Right lung (tissue), 5 donors: ENCODE data around the gene PTPRT. TPM values are rescaled to one million over a fixed set of nuclear protein-coding genes. Genes with fewer than 3 reads are reported as not detected.

Experiments used
- DNase-seq, 2 donors: peaks; one replicate each; pipeline ENCODE4 v3.0.0-alpha.2; 2013
- polyA plus RNA-seq, 5 donors: library from polyadenylated mRNA; unstranded; fragments of 120-200 nt; gene quantifications; one replicate each; pipeline versions ENCODE4 v1.2.1 to v1.2.3, GENCODE V29; 2013; ENCODE audit warnings: inconsistent platforms in 1 of 5, low replicate concordance in 1 of 5; ENCODE audit not compliant: insufficient read length in 5 of 5, insufficient read depth in 1 of 5

PTPRT gene
- polyA plus RNA-seq, 5 donors: 0.27 to 2.7 (median 1.6) TPM

DNA sequence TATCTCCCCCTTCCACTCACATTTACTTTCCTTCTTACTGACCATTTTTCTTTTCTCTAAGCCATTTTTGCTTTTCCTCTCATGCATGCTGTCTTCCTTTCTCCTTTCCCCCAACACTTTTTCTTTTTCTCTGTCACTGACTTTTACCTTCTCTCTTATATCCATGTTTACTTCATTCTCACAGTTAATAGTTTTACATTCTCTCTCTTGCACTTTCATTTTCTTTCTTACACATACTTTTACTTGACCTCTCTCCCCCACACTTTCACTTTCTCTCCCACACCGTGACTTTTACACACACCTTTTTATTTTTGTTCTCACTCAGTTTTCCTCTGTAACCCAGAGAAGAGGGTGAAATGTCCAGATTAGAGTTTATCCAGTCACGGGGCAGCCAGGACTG lies 636.3 kb downstream of the PTPRT start:
- DNase-seq: no peak

DNA sequence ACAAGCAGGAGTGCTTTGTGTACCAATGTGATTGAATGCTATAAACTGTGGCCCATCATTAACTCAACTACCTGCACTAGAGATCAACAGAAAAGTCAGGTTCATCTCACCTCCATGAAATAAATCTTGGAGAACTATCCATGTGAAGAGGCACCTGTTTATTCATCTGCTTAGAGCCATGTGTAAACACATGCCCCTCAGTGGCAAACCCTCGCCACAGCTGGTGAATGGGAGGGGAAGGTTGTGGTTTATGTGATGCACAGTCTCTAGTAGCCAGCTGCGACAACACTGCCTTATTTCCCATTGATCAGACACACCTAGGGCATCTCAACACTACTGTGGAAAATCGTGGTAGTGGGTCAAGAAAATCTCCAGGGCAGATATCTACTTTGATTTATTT lies 640.2 kb downstream of the PTPRT start:
- no peak for DNase-seq

DNA sequence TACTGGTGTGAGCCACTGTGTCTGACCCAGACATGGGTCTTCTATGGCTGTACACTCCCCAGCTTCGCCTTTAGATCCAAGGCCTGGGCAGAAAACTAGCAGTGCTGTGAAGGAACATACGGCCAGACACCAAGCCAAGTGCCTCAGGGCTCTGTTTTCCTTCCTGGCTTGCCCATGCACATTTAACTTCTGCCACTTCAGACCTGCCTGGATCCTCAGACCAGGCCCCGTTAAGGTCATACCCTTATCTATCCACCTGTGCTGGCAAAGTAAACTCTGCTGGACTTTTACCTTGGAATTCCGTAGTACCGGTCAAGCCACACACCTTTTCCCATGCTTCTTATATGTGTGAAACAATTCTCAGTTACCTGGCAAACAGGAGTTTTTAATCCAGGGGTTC lies 644.8 kb downstream of the PTPRT start:
- no peak for DNase-seq

DNA sequence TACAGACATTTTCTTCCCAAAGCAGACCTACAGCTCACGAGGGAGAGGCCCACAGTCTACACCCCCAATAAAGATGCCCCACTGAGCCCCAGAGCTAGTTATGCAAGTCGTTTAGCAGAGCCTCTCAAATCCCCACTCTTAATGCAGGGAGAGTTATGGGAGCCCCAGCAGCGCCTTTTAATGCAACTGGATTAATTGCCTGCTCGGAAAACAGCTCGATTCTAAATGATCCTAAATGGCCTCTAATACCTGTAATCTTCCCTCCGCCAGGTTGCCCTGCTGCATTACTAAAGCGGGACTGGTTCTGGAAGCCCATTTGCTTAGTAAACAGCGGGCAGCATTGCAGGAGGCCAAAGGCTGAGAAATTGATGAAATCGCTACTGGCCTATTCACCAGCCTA lies 656.9 kb downstream of the PTPRT start:
- DNase-seq: no peak

DNA sequence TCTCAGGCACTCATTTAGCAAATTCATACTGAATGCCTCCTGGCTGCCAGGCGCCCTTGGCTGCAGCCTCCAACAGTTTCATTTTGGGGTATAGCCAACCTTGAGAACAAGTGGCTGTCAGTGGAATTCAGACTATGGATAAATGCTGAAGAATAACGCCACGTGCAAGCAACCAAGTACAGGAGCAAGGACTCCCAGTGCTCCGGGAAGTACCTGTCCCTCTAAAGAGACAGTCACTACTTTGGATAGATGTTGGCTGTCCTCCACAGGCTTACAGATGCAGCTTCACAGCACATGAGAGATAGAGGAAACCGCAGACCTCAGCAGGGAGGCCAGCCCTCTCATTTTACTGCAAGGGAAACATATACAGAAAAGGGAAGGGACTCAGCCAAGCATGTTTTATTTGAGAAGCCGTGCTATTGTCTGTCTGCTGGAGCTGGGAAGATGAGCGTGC lies 658.2 kb downstream of the PTPRT start:
- DNase-seq: no peak

DNA sequence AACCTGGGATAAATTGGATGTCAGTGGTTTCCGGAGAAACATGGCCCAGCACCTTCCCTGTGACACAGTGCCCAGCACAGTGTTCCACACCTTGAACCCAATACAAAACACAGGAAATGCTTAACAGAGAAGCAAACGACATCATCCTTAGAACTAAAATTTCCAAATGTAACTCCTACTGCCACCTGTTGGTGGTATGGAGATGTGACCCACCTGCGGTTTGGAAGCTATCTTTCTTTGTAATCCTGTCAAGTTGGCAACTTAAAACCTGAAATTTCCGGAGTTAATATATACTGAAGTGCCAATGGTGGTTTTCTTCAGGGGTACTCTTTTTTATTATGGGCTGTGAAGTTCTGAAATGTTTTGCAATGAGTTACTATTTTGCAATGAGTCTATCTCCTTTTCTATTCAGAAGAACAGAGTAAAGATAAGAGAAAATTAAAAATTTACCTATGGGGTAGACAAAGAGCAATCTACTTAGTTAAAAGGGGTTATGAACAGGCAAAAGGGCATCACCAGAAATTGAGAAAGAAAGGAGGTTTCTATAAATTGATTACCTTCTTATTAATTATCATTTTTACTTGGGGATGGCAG lies 658.8 kb downstream of the PTPRT start:
- peak in 1 of 2 donors; percentile 23 for DNase-seq

DNA sequence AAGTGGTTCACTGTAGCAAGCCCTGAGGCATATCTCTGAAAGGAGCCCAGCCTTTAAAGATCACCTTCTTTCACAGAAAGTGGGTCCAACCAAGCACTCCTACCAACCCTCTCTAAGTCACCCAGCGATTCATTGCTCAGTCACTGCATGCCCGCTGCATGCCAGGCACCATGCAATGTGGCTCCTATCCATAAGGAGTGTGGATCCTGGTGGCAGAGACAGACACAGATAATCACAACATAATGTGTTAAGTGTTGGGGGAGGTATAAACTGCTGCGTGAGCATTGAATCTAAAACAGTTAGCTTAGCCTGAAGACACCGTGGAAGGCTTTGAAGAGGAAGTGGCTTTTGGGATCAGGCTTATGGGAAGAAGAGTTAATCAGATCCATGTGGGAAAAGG lies 659.5 kb downstream of the PTPRT start:
- no peak for DNase-seq

DNA sequence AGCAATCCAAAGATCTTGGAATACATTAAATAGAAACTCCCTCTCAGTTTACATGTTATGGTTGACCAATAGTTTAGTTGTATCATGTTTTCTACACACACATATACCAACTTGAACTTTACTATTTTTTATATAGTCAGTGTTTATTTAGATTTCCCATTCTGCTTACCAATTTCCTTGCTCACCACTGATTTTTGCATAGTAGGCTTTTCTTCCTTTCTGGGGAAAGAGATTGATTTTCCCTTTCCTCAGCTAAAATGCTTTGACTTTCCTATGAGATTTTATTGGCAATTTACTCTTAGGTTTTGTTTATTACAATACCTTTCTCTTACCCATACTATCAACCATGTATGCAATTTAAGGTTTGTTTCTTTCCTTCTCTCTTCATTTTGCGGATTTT lies 665.6 kb downstream of the PTPRT start:
- DNase-seq: no peak

DNA sequence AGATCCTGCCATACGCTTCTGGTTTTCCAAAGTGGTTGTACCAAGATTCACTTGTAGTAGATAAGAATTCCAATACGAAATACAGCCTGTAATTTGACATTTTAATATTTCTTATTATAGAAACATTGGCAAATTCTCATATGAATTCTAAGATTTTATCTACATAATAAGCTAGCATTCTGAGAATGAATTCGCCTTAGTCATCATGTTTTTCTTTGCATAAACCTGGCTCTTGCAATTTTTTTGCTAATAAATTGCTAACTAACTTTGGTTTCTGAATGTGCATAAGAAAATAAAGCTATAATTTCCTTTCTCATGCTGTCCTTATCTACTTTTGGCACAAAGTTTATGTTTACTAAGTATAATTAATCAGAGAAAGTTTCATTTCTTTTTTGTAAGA lies 673.0 kb downstream of the PTPRT start:
- DNase-seq: no peak

DNA sequence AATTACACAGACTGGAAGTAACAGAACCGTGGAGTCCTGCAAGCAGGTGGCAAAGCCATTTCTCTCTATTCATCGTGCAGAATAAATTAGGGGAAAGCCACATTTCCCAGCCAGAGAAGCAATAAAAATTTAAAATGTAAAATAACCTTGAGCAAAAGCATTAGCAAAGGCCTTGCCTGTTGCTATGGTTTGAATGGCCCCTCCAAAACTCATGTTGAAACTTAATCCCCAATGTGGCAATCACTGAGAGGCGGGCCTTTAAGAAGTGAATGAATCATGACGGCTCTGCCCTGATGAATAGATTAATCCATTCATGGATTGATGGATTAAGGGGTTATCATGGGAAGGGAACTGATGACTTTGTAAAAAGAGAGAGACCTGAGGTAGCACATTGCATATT lies 679.0 kb downstream of the PTPRT start:
- no peak for DNase-seq

DNA sequence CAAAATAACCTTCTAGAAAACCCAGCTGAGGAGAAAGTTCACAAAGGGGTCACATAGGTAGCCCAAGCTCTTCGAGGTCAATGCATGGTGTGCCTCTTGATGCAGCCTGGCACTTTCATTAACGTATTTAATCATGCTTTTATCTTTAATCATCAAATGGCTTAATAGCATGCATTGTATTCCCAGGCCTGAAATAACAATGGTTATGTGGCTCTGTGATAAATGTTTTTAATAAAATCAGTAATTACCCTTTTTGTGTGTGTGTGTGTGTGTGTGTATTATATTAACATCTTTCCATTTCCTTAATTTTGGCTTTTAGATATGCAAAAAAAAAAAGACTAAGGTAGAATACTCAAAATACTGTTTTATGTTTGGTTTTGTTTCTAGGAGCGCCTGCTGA lies 681.8 kb downstream of the PTPRT start:
- no peak for DNase-seq

DNA sequence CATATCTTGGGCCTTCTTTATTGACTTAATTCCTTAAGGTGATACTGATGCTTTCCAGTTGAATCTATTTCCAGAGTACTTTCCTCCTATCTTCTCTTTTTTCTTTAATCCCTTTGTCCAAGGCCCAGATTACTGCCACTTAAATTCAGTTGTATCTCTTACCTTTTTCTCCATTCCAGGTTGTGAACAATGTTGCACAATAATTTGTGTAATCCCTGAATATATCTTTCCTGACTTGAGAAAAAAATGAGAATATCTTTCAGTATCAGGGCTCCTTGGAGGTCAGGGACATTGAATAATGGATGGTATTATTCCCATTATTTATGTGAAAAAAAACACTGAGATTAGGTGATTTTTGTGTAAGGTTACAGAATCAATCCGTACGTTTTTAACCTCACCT lies 683.3 kb downstream of the PTPRT start:
- DNase-seq: no peak

DNA sequence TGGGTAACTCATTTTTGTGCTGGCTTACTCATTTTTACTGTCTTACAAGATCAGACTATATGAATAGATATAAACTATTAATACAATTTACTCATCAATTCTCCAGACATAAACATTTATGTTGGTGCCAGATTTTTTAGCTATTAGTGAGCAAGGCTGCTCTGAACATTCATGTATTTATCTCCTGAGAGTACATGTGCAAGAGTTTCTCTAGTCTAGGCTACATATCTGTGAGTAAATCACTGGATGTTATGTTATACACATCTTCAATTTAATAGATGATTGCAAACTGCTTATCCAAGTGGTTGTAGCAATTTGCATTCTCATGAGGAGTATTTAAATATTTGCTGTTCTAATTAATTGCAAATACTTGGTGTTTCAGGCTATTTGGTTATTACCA lies 687.1 kb downstream of the PTPRT start:
- DNase-seq: no peak

DNA sequence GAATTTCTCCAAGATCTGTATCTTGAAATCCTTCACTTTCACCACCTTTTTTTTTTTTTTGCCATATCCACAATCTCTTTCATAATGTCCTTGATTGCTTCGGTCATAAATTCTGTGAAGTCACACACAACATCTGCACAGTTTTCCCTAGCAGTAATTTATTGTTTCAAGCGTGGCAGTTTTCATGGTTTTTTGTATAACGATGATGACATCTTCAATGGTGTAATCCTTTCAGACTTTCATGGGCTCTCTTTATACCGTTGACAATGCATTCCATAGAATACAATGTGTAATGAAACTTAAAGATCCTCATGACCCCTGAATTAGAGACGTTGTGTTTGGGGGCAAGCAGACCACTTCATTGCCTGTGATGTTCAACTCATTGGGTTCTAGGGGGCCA lies 693.1 kb downstream of the PTPRT start:
- no peak for DNase-seq

DNA sequence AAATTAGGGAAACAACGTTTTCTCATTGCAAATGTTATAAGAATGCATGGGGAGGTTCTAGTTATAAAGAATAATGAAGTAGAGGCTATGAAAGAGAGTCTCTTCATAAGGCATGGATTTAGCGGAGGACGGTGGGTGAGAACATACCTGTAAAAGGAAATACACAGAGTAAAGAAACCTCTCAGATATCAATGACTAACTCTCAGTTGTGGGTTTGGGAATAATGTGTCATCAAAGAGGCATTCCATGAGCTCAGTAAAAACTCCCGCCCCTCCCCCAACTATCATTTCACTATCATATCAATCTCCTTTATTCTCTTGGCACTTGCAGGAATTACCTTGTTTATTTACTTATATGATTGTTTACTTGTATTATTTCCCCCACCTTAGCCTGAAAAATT lies 695.4 kb downstream of the PTPRT start:
- no peak for DNase-seq

DNA sequence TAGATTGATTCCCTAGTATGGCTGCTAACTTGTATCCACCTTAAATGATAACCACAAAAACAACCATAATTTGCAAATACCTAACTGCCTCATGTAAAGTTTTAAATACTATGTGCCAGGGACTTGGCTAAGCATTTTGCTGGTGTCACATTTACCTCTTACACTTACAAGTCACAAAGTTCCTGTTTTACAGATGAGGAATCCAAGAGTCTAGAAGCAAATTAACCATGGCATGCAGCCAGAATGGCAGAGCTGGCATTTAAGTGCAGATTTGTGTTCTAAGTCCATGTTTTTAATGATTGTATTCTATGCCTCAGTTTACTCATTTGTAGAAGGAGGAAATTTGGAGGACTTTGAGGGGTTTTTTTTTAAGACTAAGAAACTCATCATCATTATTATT lies 696.7 kb downstream of the PTPRT start:
- DNase-seq: no peak

DNA sequence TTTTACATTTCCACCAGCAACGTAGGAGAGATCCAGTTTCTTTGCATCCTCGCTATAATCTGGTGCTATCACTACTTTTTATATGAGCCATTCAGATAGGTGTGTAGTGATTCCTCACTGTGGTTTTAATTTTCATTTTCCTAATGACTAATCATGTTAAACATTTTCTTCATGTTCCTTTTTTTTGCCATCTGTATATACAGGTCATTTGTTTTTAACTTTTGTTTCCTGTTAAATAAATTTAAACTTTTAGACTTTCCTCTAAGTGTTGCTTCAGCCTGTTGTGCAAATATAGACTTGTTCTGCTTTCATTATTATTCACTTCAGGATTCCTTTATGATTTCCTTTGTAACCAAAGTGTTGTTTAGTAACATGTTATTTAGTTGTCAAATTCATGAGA lies 697.4 kb downstream of the PTPRT start:
- DNase-seq: no peak

DNA sequence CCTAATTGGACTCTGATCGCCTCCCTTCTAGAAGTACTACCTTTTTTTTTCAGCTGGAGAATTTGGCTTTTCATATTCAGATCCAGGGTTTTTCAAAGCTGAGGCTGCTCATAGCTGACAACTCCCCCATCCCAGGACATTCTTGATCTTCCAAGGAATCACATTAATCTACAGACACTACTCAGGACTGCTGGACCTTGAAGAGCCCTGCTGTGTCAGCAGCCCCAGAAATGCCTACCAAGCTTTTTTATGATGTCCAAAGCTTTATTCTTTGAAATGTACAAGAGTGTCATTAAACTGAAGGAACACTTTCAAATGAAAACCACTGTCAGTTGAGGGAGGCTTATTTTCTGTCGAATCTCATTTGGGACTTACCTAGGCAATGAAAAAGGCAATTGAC lies 704.1 kb downstream of the PTPRT start:
- no peak for DNase-seq

DNA sequence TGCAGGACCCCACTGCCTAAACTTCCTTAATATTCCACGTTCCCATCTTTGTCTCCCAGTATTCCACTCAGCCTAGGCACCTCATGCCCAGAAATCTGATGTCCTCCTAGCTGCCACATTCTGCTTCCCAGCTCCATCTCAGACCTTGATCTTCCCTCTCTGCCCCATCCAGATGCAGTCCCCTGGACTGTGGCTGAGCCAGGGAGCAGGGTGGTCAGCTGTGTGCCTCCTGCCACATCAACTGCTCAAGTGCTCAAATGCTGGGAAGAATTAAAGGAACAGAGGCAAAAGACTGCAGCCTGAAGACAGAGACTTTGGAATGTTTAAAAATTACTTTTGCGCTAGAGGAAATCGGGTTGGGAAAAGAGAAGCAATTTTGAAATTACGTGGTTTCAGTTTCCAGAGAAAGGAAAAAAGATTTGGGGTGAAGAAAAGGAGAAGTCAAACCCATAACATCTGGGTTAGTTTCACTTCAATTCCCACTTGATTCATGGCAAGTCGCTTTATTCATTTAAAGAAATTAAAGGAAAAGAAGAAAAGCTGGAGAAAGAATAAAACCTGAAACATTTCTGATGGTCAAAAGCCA lies 704.8 kb downstream of the PTPRT start:
- no peak for DNase-seq

DNA sequence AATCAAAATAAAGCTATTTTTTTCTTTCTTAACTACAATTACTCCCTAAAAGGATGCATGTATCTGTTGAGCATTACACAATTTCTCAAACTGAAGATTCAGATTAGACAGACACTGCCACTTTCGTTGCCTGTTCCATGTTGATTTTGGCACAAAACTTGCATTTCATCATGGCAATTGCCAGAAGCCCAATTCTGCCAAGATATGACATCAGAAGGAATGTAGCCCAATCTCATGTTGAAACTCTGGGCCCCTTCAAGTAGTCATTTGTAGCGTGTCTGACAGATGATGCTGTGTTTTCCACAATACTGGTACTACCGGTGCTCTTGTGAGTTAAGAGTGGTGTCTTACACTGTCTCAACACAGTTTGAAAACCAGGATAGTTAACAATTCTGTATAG lies 705.4 kb downstream of the PTPRT start:
- DNase-seq: peak in 1 of 2 donors; percentile 42

DNA sequence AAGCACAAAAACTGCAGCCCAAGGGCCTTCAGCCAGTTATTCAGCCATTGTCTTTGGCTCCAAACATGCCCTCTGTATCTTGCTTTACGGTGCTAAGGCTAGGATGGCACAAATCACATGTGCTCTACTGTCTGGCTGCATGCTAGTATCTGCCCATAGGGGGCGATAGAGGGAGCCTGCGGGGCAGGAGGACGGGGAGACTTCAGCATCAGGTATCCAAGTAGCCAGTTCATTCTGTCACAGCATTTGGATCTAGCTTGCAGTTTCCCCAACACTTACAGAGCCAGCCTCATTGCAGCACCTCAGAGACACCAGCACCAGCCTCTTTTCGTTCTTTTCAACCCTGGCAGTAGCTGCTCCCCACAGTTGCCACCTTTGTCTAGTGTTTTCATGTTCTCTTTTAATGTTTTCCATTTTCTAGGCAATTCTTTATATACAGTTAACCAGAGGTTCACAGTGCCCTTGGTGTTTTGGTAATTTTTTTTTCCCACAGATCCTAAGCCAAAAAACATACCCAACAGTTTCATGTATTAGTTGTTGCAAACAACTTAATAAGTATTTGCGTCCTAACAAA lies 705.9 kb downstream of the PTPRT start:
- DNase-seq: no peak

DNA sequence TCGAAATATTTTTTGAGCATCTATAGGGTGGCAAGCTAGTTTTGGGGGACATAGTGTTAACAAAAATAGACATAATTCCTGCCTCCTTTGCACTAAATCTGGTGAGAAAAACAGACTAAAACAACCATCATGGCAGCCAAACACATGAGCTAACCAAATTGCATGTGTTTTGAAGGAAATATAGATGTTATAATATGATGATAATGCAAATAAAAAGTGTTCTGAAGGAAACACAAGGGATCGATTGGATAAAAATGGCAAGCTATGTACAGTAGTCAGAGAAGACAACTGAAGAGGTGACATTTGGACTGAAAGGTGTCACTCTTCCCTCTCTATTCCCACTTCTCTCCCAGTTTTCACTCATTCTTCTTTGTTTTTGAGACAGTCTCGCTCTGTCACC lies 706.9 kb downstream of the PTPRT start:
- DNase-seq: no peak

DNA sequence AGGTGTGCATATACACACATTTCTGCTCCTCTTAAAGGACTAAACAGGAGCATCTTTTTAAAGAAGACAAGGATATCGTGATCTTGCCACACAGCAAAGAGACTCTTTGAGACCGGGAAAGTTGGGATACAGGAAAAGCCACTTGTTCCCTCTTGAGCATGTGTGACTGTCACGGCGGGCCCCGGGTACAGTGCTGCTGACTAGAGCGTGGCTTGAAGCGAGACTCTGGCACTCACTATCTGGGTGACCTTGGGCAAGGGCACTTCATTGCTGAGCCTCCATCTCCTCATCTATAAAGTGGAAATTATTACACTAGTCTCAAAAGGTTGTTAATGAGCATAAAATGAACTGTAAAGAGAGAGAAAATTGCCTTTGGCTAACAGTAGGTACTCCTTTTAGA lies 713.9 kb downstream of the PTPRT start:
- no peak for DNase-seq

DNA sequence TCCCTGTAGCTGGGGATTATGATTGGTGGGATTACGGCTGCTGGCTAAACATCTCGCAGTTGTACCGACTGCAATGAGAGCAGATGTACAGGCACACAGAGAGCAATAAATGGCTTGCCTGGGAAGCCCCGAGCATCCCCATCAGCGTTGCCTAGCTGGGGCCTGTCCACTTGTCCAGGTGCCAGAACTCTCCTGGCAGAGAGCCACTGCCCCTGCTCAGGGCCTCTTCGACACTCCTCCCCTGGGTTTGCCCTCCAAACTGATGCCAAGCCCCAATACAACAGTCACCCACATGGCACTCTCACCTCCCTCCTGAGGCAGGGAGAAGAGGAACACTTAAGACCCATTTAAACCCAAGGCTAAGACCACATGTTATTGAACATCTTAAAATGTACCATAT lies 715.1 kb downstream of the PTPRT start:
- DNase-seq: no peak
